ENCODE results near the gene KCTD15.

GRCh38 chr19:33778089-33778791 is 18.4 kb upstream of the KCTD15 start:
- TF ChIP-seq CTCF (IDR thresholded peaks at IDR 0.05) = peak in 6 of 7 experiments; percentile 98 to 100 (median 100)
- peak; percentile 10 to 23 (median 11) for TF ChIP-seq POLR2AphosphoS5 (IDR thresholded peaks at IDR 0.05)
- TF ChIP-seq POLR2A (IDR thresholded peaks at IDR 0.05) = no peak
- no peak for TF ChIP-seq EP300 (IDR thresholded peaks at IDR 0.05)

Data from stomach (tissue), 4 donors.